Ovary (tissue), 3 donors: ENCODE data around the gene BMERB1.

Source experiments
- CTCF ChIP-seq, 3 donors: fragments of 450-650 bp in 2 of 3; fragments of 200-600 bp in 1 of 3; IDR thresholded peaks; one replicate each; pipeline versions ENCODE4 v1.5.1 to v1.8.0; 2016 to 2022; ENCODE audit warnings: antibody characterized with exemption in 3 of 3, mild to moderate bottlenecking in 1 of 3
- EP300 ChIP-seq: sonication (generic); formaldehyde crosslinking; IDR thresholded peaks from one replicate; pipeline ENCODE4 v1.6.1; 2017; ENCODE audit warnings: antibody characterized with exemption
- POLR2A ChIP-seq: fragments of 450-650 bp; IDR thresholded peaks from one replicate; pipeline ENCODE4 v1.6.1; 2017; ENCODE audit warnings: antibody characterized with exemption, mild to moderate bottlenecking, moderate library complexity
- donor health status: DM: no; HTN: no; CAD: no.

- TF ChIP-seq POLR2A, result no peak
- no peak for TF ChIP-seq EP300
- TF ChIP-seq CTCF (IDR thresholded peaks at IDR 0.05), result no peak
Measured at GRCh38 chr16:15581127-15581815, 146.9 kb downstream of the BMERB1 start.
